GM21576 (cell line): ENCODE results near the gene POLDIP3.

ENCODE experiments used
- ATAC-seq: cut with Tn5 transposase; IDR thresholded peaks from one replicate; pipeline ENCODE4 v1.9.1; 2021; ENCODE audit warnings: mild to moderate bottlenecking, moderate library complexity; ENCODE audit not compliant: unreplicated experiment

The POLDIP3 gene, protein sequence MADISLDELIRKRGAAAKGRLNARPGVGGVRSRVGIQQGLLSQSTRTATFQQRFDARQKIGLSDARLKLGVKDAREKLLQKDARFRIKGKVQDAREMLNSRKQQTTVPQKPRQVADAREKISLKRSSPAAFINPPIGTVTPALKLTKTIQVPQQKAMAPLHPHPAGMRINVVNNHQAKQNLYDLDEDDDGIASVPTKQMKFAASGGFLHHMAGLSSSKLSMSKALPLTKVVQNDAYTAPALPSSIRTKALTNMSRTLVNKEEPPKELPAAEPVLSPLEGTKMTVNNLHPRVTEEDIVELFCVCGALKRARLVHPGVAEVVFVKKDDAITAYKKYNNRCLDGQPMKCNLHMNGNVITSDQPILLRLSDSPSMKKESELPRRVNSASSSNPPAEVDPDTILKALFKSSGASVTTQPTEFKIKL

GRCh38 chr22:42614312-42615091, at the start of gene POLDIP3:
Gene POLDIP3 (minus strand): TSS chr22:42614883. CDS start chr22:42614857, 26 bp downstream.
- peak; percentile 66 for ATAC-seq

GRCh38 chr22:42661985-42662831, 47.5 kb upstream of the POLDIP3 start:
- ATAC-seq = peak; percentile 56

DNA sequence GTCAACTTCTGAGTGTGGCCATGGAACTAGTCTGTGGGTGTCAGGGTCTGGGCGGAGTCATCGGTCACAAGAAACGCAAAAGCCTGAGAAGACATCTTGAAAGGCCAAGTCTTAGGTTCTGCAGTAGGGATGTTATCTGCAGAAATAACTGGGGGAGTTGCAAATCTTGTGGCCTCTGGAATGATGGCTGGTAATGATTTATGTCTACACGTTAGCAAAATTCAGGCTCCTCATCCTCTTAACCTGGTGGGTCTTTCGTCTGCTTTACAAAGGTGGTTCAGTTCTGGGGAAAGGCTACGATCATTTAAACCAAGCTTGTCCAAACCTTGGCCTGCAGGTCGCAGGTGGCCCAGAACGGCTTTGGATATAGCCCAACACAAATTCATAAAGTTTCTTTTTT, 41.9 kb upstream of the POLDIP3 start:
- no peak for ATAC-seq

DNA sequence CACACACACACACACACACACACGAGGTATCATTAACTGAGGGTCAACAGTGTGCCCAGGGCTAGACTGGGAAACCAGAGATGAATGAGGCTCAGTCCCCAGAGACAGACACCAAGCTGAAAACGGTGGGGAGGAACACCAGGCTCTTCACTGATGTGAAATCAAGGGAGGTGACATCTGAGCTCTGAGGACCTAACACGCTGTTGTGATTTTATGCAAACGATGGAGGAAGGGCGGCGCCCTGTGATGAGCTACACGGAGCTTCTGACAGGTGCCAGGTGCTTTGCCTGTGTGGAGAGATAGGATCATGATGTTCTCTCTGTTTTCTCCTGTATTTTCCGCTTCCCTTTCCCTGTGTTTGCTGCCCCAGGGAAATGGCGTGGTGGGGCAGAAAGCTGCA, 41.0 kb upstream of the POLDIP3 start:
- ATAC-seq = no peak

GRCh38 chr22:42654436-42655073, 39.9 kb upstream of the POLDIP3 start:
- no peak for ATAC-seq

GRCh38 chr22:42653999-42654398, 39.3 kb upstream of the POLDIP3 start:
- ATAC-seq = no peak

- ATAC-seq = no peak
Measured at GRCh38 chr22:42651134-42651533, 36.5 kb upstream of the POLDIP3 start.

DNA sequence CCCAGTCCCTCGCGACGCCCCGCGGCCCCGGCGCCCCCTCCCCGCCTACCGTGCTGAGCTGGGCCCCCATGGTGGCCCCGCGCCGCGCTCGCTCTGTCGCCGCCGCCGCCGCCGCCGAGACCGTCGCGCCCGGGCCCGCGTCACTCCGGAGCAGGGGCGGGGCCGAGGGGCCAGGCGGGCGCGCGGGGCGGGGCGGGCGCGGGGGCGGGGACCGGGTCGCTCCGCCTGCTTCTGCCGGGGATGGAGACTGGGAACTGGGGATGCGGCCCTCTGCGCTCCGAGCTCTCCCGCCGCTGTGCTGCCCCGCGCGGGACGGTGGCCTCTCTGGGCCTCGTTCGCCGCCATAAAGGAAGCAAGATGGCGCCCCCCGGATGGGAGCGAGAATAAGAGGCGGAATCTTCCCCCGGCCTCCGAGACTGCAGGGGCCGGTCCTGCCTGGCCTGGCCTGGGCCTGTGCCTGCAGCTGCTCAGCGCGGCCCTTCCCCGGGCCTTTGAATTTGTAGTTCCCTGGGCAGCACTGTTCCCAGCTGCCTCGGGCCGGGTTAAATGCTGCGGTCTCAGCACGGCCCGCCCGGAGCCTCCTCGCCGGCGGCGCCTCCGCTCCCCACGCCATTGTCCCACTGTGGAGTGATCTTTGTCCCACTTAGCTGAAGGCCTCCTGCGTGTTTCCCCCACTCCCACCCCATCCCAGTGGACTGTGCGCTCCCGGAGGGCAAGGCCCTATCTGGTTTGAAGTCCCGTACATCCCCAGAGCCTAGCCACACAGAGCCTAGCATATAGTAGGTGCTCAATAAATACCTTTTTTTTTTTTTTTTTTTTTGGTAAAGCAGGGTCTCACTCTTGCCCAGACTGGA, 34.8 kb upstream of the POLDIP3 start, which contains the start of gene CYB5R3:
Gene CYB5R3, minus strand, starts transcription at position 147 of the 854 bp plus-strand sequence. Its CDS starts 77 bp downstream, at position 70.
- ATAC-seq = peak; percentile 56

DNA sequence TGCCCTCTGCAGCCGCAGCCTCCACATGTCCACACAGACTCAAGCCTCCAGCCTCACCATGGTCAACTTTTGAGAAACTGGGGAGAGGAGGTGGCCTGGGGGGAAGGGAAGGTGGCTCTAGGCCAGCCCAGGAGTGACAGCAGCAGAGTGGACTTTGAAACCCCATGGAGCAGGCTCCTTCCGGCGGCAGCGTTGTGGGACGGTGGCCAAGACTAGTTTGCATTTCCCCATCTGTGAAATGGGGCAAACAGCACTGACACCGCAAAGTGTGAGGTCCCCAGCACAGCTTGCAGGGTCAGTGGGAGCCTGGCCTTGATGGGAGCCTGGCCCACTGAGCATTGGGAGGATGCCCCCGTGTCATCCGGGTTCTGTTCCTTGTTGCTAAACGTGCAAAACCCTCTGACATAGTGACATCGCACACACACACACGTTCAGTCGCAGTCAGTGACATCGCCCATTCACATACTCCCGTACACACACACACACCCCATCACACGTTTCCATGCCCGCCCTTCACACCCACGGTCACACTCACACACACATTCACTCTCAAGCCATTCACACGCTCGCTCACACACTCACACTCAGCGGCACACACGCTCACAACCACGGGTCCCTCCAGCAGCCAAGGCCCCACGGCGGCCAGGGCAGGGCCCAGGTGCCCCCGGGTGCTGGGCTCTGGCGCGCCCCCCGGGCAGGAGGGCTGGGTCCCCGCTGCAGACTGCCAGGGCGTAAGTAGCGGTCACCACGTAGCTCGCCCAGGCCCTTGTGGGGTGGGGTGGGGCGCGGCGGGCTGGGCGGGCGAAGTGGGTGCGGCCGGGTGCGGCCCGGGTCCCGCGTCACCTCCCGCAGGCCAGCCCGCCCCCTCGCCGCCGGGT, 33.9 kb upstream of the POLDIP3 start:
- ATAC-seq = peak; percentile 6

GRCh38 chr22:42648017-42648367, 33.3 kb upstream of the POLDIP3 start:
- ATAC-seq = no peak

DNA sequence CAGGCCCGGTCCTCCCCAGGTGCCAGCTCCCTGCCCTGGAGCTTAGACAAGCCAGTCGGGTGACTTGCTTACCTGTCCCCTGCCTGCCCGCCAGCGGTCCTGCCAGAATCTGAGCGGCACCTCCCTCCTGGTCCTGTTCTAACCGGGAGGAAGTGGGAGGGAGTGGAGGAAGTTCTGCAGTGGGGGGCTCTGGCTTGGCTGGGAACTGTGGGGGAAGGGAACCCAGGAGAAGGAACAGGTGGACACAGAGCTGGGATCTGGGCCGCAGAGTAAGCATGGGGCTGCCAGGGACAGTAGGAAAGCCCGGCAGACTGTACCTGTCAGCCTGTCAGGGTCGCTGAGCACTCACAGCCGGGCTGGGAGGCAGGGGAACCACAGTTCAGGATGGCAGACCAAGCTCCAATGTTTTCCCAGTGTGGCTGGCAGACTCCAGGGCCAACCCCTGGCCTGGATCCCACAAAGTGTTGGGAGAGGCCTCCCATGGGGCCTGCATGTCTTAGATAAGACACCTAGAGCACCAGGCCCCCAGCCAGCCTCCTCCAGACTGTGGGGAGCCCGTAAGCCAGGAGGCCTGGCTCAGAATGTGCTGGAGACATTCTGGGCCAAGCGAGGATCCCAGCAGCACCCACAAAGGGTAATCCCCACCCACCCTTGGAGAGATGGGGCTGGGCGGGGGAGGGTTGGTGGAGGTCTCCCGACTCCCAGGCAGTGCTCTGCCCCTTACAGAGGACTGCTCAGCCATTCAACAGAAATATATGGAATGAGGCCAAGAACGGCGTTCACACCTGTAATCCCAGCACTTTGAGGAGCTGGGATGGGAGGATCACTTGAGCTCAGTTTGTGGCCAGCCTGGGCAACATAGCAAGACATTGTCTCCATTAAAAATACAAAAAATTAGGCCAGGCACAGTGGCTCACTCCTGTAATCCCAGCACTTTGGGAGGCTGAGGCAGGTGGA, 32.2 kb upstream of the POLDIP3 start:
- ATAC-seq = no peak

GRCh38 chr22:42645938-42646568, 31.4 kb upstream of the POLDIP3 start:
- no peak for ATAC-seq

DNA sequence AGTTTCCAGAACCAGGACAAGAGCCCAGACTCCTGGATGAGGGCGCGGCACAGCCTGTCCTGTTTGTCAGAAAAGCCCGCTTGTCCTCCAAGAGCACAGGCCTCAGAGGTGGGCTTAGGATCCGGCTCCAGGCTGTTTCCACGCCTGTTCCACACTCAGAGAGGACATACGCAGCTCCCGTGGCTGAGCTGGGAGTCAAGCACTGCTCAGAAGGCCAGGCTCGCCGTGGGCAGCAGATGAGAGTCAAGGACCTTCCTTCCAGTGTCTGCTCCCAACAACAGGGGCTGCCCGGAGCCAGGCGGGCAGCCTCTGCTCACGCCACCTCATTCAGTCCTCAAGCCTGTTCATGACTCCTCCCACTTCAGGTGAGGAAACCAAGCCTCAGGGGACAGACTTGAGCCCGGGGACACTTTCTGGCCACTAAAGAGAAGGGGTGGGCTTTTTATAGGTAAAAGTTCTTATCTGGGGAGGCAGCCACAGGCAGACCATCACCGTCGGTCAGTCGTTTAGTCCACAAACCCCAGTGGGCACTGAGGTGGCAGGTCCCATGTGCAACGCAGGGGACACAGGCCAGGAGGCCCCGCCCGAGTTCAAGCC, 30.8 kb upstream of the POLDIP3 start:
- no peak for ATAC-seq

DNA sequence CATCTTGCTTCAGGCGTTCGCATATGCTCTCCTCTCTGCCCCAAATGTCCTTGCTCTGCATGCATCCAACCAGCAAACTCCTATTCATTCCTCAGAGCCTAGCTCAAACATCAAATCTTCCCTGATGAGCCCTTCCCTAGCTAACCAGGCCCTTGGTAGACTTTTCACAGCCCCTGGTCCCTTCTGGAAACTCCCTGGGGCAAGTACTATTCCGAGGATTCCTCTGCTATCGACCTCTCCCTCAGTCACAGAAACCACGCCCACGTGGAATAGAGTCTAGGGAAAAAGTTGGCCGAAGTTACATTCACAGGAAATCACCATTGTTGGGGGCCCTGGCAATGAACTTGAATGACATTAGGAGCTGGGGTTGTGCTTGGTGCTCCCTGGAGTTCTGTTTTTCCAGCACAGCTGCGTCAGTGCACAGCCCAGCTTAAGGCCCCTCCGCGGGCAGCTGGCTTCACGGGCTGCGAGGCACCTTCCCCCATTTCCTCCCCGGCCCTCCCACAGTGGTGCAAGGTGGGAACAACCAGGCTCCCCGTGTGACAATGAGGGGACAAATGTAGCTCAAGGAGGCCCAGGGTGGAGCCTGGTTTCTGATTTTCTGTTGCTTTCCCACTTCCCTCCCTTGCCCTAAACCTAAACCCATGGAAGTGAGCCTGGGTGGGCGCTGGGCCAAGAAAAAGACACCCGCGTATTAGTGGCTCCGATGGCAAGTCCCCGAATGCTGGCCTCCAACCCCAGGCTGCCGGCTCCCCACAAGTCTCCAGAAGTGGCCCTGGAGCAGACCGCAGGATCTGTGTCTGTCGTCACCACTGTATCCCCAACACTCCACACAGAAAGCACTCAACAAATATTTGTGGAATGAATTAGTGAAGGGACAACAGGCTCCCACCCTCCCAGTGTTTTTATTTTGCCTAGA, 30.0 kb upstream of the POLDIP3 start:
- ATAC-seq = no peak

GRCh38 chr22:42643634-42644421, 29.1 kb upstream of the POLDIP3 start:
- no peak for ATAC-seq
